ENCODE measurements around the gene MAP1LC3B2.

Gene MAP1LC3B2

GRCh38 chr12:116552773-116553373, 6.3 kb upstream of the MAP1LC3B2 start:
- TF ChIP-seq, protein P1, sequence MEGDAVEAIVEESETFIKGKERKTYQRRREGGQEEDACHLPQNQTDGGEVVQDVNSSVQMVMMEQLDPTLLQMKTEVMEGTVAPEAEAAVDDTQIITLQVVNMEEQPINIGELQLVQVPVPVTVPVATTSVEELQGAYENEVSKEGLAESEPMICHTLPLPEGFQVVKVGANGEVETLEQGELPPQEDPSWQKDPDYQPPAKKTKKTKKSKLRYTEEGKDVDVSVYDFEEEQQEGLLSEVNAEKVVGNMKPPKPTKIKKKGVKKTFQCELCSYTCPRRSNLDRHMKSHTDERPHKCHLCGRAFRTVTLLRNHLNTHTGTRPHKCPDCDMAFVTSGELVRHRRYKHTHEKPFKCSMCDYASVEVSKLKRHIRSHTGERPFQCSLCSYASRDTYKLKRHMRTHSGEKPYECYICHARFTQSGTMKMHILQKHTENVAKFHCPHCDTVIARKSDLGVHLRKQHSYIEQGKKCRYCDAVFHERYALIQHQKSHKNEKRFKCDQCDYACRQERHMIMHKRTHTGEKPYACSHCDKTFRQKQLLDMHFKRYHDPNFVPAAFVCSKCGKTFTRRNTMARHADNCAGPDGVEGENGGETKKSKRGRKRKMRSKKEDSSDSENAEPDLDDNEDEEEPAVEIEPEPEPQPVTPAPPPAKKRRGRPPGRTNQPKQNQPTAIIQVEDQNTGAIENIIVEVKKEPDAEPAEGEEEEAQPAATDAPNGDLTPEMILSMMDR (IDR thresholded peaks at IDR 0.05): no peak

DNA sequence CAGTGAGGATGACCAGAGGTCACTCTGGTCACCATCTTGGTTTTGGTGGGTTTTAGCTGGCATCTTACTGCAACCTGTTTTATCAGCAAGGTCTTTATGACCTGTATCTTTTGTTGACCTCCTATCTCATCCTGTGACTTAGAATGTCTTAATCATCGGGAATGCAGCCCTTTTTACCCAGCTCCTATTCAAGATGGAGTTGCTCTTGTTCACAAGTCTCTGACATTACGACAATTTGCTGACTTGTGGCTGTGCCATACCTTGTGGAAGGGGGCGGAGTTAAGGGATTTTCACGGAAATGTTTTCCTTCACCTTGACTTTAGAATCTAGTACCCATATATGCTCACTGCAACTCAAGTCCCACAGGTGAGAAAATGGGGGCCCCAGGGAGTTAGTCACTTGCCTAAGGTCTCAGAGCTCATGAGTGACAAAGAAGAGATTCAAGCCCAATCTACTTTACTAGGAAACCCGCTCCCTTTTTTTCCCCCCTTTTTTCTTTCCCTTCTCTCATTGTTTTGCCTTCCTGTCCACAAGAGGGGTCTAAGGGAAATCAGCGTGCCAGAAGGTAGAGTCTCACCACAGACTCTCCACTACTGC, 2.7 kb upstream of the MAP1LC3B2 start:
- TF ChIP-seq, protein P1 (IDR thresholded peaks at IDR 0.05): no peak

- TF ChIP-seq, protein P1 (IDR thresholded peaks at IDR 0.05): no peak
These were observed 2.0 kb upstream of the MAP1LC3B2 start for GRCh38 chr12:116556964-116557698.

DNA sequence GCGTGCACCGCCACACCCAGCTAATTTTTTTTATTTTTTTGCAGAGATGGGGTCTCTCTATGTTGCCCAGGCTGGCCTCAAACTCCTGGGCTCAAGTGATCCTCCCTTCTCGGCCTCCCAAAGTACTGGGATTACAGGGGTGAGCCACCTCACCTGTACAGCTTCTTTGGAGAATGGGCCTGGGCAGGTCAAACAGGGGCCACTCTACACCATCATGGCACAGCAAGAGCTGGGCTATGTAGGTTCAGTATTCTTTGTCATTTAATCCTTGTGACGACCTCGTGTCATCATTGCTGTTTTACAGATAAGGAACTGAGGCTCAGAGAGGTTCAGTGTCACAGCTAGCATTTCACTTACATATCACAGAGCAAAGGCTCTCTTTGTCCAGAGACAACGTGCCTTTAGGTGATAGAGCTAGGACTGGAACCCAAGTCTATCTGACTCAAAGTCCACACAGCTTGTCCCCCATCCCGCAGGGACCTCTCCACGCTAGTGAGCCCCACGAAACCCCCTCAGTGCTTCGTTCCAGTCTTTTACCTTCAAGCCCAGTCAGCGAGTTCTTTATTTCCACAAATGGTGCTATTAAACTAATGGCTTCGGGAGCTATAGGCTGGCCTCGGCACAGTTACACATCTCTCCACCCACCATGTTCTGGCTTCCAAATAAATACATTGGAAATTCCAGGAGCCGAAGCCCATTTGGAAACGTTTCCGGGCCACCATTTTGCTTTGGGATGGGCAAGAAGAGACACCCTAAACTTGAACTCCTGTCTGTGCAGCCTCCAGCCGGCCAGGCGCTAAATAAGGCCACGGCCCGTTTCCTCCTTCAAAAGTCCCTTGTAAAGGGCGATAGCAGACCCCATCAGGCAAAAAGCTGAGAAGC, 660 bp upstream of the MAP1LC3B2 start:
- TF ChIP-seq, protein P1 (IDR thresholded peaks at IDR 0.05): no peak

DNA sequence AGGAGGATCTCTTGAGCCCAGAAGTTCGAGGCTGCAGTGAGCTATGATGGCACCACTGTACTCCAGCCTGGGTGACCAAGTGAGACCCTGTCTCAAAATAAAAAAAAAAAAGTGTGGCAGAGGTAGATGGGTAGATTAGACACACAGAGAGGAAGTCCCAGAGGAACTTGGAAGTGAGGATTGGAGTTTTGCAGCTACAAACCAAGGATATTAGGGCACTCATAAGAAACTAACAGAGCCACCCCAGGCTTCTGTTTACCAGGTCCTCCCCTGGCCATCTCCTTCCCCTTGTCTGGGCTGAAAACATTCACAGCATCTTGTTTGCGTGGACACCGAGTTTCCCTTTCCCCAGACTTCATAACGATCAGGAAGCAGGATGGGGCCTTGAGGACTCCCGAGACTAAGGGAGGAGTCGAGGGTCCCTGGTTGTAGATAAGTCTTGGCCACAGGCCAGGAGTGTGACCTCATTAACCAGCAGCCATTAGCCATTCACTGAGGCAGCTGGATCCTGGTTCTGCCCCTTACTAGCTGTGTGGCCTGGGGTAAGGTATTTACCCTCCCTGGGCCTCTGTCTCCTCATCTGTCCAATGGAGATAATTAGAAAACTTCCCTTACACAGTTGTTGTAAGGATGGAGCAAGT, 2.1 kb downstream of the MAP1LC3B2 start:
- TF ChIP-seq, protein P1 (IDR thresholded peaks at IDR 0.05): no peak

- TF ChIP-seq, protein P1 (IDR thresholded peaks at IDR 0.05): no peak
These were observed 2.9 kb downstream of the MAP1LC3B2 start for GRCh38 chr12:116562090-116562489.

GRCh38 chr12:116563262-116563661, 4.1 kb downstream of the MAP1LC3B2 start:
- TF ChIP-seq, protein P1 (IDR thresholded peaks at IDR 0.05): no peak

Measured in LNCAP (cell line).